Subcutaneous adipose tissue (tissue), 4 donors: ENCODE data around the gene PRKG1. TPM values are rescaled to one million over a fixed set of nuclear protein-coding genes. Genes with fewer than 3 reads are reported as not detected.

Experiments
- total RNA-seq, 4 donors: library from RNA; depleted of rRNA; stranded (reverse); fragments of >200 nt; gene quantifications; one replicate each; pipeline ENCODE4 v1.1.0, GENCODE V29; 2016
- TF ChIP-seq, protein P1 (sequence below): fragments of 450-650 bp; IDR thresholded peaks from one replicate; pipeline ENCODE4 v1.5.1; 2016; ENCODE audit warnings: low read depth, mild to moderate bottlenecking, control low read depth, antibody characterized with exemption, moderate library complexity

PRKG1 gene
- total RNA-seq, 4 donors from 2014 or later = 7.6 to 17.2 (median 10.7) TPM

DNA sequence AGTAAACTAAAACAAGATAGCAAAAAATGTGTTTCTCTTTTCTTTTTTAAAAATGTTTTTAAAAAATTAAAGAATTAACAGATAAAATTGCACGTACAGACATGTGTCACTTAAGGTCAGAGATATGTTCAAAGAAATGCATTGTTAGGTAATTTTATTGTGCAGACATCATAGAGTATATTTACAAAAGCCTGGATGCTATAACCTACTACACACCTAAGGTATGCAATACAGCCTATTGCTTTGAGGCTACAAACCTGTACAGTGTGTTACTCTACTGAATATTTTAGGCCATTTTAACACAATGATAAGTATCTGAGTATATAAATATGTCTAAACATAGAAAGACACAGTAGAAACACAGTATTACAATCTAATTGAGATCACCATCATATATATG, 253.1 kb downstream of the PRKG1 start:
- TF ChIP-seq, protein P1, sequence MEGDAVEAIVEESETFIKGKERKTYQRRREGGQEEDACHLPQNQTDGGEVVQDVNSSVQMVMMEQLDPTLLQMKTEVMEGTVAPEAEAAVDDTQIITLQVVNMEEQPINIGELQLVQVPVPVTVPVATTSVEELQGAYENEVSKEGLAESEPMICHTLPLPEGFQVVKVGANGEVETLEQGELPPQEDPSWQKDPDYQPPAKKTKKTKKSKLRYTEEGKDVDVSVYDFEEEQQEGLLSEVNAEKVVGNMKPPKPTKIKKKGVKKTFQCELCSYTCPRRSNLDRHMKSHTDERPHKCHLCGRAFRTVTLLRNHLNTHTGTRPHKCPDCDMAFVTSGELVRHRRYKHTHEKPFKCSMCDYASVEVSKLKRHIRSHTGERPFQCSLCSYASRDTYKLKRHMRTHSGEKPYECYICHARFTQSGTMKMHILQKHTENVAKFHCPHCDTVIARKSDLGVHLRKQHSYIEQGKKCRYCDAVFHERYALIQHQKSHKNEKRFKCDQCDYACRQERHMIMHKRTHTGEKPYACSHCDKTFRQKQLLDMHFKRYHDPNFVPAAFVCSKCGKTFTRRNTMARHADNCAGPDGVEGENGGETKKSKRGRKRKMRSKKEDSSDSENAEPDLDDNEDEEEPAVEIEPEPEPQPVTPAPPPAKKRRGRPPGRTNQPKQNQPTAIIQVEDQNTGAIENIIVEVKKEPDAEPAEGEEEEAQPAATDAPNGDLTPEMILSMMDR = no peak

DNA sequence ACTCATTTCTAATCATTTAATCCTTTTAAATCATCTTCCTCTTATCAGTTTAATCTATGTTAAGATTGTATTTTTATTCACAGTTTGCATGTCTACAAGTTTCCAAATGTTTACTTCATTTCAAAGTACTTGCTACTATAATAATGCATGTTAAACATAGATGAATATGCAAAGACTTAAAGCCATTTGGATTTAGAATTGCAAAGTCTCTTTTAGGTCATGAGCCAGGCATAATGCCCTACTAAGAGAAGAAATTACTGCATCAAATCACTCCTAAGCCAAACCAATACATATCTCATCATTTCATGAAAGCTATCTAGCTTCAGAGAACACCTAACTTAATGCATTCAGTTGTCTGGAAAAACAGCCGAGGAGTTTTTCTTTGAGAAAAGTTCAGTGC, 266.1 kb downstream of the PRKG1 start:
- TF ChIP-seq, protein P1 = no peak

DNA sequence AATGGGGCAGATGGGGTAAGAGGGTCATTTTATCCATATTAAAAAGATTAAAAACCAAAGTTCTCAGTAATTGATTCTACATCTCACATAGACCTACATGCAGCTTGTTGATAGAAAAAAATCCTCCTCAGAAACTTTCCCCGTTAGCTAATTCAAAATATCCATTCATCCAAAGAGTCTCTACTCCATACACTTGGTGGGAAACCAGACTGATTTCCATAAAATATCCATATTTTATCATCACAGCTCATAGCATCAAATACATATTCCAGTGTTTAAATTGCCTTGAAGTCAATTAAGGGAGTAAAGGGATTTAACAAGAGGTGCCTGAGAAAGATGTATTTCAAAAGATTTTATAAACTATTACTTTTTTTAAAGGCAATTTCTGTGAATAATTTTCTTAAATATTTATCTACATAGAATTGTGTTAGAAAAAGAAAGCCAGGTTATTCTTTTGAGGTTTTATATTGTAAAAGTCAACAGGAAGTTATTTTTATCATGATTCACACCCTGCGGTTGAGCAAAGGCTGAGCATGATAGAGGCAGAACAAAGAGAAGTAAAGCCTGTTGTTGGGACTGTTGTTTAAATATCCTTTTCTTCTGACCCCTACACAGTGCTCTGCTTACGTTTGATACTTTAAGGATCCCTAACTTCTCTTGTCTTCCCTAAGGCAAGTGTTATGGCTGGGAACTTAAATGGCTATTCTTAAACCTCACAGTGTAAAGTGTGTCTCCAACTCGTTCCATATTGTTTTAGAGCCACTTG, 266.7 kb downstream of the PRKG1 start:
- TF ChIP-seq, protein P1 = no peak

DNA sequence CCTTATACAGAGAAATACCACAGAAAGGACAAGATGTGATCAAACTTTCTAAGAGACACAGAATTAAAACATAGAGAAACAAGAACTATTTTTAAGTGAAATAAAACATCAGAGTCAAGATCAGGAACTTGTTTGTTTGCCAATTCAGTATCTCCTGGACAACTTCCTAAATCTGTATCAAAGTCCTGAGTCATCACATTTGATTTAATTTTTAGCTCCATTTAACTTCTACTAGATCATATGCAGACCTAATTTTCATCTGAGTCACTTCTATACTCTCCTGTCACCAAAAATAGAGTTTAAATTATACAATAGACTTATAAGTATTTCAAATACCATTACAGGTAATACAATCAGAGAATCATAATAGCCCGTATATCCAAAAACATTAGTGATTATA, 268.1 kb downstream of the PRKG1 start:
- TF ChIP-seq, protein P1 = no peak

DNA sequence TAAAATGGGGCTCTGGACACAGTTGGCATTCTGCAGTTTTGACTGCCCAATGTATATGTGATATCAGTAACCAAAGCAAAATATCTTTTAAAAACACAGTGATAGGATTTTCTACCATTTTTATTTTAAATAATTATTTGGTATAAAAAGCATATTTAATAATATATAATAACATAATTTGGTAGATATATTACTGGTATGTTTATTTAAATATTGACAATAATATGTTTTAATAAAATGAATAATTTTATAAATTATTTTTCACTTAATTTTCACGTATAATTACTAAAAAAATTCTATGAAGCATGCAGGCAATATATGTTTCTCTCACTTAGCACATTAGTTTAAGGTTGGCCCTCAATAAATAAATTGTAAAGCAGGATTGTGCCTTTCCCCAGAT, 269.1 kb downstream of the PRKG1 start:
- TF ChIP-seq, protein P1 = no peak

DNA sequence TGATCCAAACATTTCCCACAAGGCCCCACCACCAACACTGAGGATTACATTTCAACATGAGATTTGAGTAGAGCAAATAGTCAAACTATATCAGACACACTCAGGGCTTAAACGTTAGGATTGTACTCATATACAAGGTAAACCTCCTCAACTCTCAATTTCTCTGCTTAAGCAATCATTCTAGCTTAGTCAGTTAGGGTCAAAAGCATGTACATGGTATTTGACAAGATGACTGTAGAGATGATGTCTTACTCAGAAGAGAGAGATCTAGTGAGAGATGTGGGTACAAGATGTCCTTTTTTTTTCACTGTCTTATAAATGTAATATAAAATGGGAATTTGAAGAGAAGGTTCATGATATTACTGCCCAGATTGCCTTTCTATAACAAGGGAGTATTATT, 270.1 kb downstream of the PRKG1 start:
- TF ChIP-seq, protein P1 = no peak

DNA sequence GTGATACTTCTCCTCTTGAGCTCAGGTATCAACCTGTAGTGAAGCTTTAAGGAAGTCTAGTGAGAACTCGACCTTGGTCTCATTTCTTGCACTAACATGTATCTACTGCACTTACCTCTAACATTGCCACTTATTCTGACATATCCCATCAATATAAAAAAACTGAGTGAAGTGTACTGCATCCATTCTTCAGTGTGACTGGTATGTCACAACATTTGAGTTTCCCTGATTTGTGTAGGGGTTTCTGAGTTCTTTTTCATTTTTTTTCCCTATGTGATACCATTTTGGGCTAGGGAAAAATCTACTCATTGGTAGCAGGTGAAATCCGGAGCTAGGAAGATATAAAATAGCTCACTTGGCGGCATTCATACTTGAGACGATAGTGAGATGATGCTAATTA, 274.3 kb downstream of the PRKG1 start:
- TF ChIP-seq, protein P1 = no peak
